Renal cortical epithelial cell (primary cell): ENCODE data around the gene ACTL7A. TPM values are rescaled to one million over a fixed set of nuclear protein-coding genes. Genes with fewer than 3 reads are reported as not detected.
A peak's percentile ranks its signal among the peaks of the same experiment; 100 is the strongest.
"Not testable (repeated sequence)": the region's sequence is repeated elsewhere in the genome, so short reads cannot be mapped to it uniquely, and the experiment has no call there.

Experiments used
- DNase-seq: peaks from one replicate; pipeline ENCODE4 v3.0.0-alpha.2; 2011; ENCODE audit warnings: low read depth
- total RNA-seq: library from RNA; depleted of rRNA; stranded (reverse); fragments of >200 nt; gene quantifications from 2 replicates; pipeline ENCODE4 v1.2.3, GENCODE V29; 2014

The ACTL7A gene, protein sequence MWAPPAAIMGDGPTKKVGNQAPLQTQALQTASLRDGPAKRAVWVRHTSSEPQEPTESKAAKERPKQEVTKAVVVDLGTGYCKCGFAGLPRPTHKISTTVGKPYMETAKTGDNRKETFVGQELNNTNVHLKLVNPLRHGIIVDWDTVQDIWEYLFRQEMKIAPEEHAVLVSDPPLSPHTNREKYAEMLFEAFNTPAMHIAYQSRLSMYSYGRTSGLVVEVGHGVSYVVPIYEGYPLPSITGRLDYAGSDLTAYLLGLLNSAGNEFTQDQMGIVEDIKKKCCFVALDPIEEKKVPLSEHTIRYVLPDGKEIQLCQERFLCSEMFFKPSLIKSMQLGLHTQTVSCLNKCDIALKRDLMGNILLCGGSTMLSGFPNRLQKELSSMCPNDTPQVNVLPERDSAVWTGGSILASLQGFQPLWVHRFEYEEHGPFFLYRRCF
- total RNA-seq: not detected in 2 replicates

DNA sequence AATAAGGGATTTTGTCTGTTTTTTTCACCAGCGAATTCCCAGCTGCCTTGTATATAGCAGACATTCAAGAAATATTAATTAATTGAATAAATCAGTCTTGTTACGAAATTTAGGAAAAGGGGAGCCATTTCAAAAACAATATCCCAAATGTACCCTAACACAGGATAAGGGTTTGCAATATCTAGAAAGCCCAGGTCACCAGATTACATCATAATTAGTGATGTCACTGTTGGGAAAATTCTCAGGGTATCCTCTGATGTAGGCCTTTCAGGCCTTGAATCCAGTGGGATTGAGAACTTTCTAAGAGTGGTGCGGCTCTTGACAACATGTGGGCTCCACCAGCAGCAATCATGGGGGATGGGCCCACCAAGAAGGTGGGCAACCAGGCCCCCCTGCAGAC, at the start of gene ACTL7A:
TSS of gene ACTL7A (plus strand) at position 270 of the 400 bp plus-strand sequence. CDS start at position 327, 57 bp downstream.
- no peak for DNase-seq

DNA sequence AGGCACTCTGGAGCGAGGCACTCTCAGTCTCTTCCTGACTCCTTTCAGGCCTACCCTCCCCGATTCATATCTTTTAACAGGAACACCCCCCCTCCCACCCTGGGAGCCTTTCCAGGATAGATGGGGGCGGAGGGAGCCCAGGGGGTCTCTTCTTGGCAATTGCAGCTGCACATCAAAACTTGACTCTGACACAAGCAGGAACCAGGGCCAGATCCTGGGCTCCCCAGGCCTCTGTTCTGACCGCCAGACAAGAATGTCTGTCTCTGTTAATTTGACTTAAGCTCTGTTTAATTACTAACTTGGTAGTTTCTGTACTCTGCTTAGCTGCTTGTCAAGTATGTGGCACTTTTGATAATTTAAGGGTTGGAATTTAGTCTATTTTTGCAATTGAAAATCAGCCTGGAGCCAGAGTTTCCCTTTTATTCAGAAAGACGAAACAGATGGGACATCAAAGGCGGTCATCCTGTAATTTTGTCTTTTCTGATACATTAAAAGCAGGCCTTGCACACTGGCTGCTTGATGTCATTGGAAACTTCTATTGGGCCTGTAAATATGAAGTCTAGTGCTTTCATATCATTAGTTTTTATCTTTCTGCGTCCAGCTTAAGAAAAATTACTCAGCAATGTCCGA, 49.6 kb upstream of the ACTL7A start:
- DNase-seq: peak; percentile 12

DNA sequence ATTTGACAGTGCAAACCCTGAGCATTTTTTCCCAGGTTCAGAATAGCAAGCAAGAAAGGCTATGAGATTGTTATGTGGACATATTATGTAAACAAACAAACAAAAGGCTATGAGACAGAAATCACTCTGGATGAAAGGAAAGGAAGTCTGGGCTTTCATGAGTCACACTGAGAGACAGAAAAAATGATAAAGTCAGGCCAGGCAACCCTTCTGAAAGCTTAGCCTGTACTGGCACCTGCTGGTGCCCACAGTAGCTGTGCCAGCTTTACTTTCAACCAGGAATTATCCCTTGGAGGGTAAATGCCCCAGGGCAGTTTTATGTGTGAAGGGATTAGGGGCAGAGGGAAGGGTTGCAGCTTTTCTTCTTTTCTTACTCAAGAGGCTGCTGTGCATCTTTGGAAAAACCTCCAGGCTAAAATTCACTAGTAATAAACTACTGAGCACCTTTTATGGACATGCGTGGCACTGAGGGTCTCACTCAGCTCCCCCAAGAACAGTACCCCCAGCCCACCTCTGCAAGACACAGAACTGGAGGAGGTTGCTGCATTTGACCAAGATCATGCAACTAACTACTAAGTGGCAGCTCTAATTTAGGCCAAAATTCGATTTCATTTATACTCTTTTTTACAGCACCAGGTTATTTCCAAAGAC, 48.0 kb upstream of the ACTL7A start:
- peak; percentile 65 for DNase-seq

DNA sequence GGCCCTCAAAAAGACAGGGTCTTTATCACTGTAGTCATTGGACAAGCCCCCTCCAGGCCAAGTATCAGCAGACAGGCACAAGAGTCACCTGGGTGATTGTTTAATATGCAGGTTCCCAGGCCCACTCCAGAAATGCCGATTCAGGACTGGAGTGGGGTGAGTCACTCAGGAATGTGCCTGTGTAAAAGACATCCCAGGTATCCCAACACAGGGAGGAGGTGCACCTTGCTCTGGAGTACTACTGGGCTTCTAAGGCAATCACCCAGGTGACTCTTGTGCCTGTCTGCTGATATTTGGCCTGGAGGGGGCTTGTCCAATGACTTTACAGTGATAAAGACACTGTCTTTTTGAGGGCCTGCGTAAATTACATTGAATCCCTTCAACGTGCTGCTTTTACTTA, 46.9 kb upstream of the ACTL7A start:
- DNase-seq: no peak

DNA sequence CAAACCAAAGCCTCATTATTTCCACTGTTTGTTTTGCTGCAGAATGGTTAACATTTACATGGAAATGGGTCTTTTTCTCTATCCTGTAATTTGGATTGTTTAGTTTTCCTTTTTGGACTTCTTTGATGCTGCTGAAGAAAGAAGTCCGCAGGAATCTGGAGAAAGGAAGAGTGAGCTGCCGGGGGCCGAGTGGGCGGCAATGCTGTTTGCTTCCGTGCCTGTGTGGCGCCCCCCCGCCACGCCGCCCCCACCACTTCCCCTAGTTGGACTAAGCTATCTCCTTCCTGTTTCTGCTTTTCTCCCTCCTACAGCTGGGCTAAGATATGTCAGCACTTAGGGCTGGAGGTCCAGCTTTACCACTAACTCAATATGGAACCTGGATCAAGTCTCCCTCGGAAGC, 46.0 kb upstream of the ACTL7A start:
- no peak for DNase-seq

DNA sequence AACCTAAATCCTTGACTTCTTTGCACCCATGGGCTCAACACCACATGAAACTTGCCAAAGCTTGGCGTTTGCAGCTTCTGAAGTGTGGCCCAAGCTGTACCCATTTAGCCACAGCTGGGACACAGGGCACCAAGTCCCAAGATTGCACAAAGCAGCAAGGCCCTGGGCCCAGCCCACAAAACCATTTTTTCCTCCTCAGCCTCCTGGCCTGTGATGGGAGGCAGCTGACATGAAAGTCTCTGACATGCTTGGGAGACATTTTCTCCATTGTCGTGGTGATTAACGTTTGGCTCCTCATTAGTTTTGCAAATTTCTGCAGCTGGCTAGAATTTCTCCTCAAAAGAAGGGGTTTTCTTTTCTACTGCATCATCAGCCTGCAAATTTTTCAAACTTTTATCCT, 38.2 kb upstream of the ACTL7A start:
- no peak for DNase-seq

DNA sequence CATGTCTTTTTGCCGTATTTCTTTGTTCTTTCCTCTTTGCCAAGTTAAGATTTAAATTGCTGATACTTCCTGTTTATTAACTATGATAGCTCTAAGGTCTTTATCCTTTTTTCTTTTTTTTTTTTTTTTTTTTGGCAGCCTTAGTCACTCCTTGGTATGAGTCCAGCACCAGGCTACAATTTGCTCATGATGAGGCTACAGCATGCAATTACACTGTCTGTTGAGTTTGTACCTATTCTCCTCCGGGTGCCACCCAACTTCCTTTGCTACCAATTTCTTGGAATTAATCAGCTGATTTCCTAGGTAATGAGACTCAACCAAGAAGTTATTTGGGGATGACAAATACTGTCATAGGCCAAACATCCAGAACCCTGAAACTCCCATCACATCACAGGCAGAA, 31.8 kb upstream of the ACTL7A start:
- no peak for DNase-seq

DNA sequence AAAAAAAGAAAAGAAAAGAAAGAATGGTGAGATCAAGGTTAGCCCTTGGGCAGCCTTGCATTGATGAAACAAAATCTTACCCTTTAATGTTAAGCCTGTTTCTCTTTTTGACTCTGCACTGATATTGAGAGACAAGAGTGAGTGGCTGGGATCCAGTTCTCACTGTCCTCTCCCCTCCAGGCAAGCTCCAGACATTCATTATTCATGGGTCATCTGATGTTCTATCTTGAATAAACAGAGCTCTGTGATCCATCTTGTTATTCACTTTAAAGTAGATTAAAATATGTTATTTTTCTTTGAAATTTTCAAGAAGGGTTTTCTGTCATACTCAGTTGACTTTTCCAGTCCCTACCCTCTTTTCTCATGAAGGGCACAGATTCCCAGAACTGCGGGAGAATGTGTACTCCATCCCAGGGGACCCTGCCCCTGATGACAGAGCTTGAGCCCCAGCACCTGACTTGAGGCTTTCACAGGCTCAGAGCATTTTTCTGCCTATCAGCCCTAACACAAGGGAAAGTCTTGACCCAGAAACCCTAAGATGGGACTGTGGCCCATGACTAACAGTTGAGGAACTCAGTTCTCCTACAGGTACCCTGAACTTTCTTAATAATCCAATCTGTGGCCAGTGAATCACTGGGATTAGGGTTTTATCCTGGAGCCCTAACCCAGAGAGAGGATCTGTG, 30.4 kb upstream of the ACTL7A start:
- peak; percentile 51 for DNase-seq

DNA sequence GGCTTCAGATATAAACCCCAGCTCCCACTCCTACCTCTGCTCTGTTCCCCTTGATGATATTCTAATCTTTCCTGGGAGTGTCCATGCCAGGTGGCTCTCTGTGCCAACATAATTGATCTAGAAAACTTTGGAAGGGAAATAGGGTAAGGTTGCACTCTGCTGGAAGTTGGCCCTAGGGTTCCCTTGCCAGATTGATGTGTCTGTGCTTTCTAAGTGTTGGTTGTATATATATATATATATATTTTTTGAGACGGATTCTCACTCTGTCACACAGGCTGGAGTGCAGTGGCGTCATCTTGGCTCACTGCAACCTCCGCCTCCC, 29.9 kb upstream of the ACTL7A start:
- no peak for DNase-seq

DNA sequence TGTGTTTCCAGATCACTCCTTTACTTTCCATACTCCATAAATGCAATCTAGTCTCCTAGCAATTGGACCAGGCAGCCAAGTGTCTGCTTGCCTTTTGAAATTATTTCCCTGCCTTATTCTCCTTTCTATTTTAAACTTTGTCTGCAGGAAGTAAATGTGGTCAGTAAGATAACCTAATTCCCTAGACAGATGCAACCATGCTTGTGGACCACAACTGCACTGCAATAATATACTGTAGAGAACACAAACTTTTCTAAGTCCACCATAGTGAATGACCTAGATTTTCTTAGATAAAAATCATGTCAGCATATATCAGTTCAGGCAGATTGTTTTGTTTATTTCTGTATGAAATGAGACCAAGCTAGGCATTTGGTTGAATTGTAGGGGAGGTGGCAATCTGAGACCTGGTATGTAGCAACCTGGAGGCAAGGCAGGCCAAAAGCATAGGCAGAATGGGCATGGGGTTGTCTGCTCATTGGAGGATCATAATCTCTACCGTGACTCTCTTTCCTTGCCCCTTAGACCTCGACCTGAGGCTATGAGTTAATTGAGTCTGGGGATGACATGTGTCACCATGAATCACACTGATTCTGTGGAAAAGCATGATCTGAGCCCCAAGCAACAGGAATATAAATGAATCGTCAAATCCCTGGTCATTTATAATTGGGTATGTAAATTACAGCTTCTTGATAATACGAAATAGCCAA, 27.0 kb upstream of the ACTL7A start:
- no peak for DNase-seq

DNA sequence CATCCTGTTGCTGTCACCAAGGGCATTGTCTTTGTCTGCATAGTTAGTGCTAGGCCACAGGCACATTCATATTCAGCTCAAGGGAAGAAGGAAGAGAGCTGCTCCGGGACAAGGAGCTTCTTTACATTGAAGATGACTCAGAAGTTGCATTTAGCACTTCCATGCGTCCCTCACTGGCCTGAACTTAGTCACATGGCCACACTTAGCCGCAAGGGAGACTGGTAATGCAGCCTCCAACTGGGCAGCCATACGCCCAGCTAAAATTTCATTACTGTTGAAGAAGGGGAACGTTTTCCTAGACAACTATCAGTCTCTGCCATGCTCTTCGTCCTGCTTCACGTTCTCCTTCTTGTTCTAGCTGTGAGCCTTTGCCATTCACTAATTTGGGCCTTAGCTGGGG, 26.2 kb upstream of the ACTL7A start:
- DNase-seq: no peak

DNA sequence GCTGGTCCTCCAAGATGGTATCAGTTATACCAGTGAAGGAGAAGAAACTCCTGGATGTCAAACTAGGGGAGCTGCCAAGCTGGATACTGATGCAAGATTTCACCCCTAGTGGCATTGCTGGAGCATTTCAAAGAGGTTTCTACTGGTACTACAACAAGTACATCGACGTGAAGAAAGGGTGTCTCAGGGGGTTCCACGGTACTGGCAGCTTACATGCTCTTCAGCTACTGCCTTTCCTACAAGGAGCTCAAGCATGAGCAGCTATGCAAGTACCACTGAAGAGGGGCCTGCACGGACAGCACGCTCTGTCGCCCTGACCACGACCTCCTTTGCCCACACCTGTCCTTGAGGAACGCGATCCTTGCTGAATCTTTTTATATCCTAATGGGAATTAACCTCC, 25.7 kb upstream of the ACTL7A start:
- no peak for DNase-seq

DNA sequence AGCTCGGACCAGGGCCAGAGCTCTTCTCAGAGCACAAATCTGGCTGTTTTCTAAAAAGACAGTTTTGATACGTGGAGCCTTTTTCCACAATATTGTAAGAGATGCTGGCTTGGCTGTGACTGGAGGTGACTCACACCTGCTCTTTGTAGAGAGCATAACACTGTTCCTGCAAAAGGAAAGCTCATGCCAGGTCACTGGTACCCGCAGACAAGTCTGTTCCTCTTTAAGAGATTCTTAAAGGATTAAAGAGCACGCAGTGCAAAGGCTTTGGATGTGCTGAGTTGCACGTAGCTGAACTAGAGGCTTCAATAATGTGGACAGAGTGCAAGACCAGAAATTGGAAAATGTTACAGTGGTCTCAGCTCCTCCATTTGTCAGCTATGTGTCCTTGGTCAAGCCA, 25.3 kb upstream of the ACTL7A start:
- DNase-seq: peak; percentile 36

DNA sequence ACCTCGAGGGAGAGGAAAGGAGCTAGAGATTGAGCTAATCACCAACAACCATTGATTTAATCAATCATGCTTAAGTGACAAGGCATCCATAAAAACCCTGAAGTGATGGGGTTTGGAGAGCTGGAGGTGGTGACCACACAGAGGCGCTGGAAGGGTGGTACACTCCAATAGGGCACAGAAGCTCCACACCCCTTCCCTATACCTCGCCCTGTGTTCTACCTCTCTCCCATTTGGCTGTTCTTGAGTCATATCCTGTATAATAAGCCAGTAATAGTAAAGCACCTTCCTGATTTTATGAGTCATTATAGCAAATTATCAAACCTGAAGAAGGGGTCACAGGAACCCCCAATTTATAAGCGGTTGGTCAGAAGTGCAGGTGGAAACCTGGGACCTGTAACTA, 24.5 kb upstream of the ACTL7A start:
- DNase-seq: no peak

DNA sequence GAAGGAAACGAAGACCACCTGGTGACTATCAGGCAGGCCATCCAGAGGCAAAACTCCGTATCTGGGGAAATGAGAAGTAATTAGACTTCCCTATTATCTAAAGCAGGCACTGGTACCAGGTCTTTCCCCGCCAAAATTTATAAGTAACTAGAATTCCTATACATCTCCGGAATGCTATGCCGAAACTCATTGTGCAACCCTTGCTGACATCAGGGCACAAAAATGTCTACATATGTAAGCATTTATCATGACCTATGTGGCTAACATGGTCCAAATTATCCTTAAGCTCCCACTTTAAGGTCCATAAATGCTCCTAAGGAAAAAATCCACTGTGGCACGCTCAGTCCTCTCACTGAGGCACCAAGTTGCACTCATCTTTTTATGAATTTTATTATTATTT, 24.0 kb upstream of the ACTL7A start:
- no peak for DNase-seq

DNA sequence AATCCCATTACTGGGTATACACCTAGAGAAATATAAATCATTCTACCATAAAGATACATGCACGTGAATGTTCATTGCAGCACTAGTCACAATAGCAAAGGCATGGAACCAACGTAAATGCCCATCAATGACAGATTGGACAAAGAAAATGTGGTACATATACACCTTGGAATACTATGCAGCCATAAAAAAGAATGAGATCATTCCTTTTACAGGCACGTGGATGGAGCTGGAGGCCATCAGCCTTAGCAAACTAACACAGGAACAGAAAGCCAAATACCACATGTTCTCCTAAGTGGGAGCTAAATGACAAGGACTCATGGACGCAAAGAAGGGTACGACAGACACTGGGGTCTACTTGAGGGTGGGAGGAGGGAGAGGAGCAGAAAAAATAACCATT, 22.5 kb upstream of the ACTL7A start:
- DNase-seq: not testable (repeated sequence)

DNA sequence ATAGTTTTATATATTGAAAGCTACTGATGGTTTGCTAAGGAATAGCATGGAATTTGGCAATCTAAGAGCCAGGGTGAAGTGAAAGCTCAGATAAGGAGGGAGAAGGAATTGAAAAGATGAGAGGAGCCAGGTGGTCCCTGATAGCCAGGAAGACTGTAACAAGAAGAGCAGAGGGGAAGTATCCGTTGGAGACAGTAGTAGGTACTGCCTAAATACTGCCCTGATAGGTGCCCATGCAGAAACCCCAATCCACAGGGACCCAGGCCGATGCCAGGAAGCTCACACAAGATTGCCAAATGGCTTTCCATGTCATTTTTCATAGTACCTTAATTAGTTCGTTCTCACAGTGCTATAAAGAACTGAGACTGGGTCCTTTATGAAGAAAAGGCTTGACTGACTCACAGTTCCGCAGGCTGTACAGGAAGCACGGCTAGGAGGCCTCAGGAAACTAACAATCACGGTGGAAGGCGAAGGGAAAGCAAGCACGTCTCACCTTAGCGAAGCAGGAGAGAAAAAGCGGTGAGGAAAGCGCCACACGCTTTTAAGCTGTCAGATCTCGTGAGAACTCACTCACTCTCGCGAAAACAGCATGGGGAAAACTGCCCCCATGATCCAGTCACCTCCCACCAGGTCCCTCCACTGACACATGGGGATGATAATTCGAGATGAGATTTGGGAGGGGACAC, 19.3 kb upstream of the ACTL7A start:
- no peak for DNase-seq

DNA sequence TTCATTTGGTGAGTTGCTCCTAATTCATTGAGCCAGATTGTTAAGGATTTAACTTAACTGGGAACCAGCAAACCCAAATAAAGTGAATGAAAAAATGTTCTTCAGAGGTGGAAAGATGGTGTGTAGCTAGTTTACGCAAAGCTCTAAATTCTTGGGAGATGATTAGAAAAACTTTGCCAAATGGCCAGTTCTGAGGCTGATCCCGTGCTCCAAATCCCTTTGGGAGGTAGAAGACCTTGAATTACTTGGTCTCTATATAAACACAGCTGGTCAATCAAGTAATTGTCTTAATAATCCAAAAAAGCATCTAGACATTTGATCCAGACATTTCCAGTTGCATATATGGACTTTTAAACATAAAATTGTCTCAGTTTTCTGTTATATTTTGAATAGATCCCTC, 17.7 kb upstream of the ACTL7A start:
- no peak for DNase-seq

DNA sequence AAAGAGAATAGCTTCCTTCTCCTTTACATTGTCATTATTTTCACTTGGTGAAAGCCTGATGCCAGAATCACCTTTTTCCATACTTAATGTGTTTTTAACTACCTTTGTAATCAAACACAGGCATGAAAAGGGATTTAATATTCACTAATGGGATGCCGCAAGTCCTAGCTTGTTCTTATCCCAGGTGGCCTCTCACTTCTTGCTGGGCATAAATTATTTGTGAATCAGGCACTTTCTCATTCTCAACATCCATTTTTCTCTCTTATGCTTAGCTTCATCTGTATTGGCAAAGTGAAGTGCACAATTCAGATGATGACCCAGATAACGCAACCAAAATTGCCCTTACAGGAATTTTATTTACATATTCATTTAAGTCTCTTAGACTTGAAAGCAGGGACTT, 17.2 kb upstream of the ACTL7A start:
- DNase-seq: no peak

DNA sequence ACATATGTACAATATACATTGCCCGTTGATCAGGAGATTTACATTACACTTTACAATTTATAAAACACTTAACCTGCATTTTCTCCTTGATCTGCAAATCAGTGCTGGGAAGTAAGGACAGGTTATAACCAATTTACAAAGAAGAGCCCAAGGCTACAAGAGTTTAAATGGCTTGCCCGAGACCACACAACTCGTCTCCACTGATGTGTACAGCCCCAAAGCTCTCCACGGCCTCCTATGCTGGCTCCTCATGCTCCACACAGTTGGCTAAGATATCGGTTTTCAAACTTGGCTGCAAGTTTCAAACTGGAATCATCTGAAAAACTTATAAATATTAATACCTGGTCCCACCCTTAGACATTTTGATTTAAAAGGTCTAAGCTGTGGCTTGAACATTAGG, 16.6 kb upstream of the ACTL7A start:
- DNase-seq: no peak

DNA sequence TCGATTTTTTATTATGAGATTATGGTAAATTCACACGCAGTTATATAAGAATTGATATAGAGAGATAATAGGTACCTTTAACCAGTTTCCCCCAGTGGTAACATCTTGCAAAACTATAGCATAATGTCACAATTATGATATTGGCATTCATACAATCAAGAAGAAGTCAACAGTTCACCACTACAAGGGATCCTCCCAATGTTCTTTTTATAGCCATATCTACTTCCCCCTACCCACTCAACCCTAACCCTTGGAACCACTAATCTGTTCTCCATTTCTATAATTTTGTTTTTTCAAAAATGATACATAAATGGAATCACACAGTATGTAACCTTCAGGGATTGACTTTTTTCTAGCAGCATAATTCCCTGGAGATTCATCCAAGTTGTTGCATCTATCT, 16.1 kb upstream of the ACTL7A start:
- DNase-seq: no peak
